ENCODE results near the gene MRPS34. TPM values are rescaled to one million over a fixed set of nuclear protein-coding genes. Genes with fewer than 3 reads are reported as not detected.

The MRPS34 gene
- total RNA-seq, 1 experiment from 2014 or later = 132 TPM

Other genes starting within 250 kb of the MRPS34 start
- 0.29 and 0.91 TPM in 2 replicates for gene TMEM204, start 239.5 kb downstream of the MRPS34 start, total RNA-seq (2014; rRNA removed; shearing (Covaris generic))
- 5.4 and 5.9 TPM in 2 replicates for gene IFT140, start 161.1 kb downstream of the MRPS34 start, total RNA-seq (2014; rRNA removed; shearing (Covaris generic))
- 9.0 and 10.3 TPM in 2 replicates for gene CRAMP1, start 160.8 kb downstream of the MRPS34 start, total RNA-seq (2014; rRNA removed; shearing (Covaris generic))
- gene JPT2, start 94.9 kb downstream of the MRPS34 start, total RNA-seq (2014; rRNA removed; shearing (Covaris generic)) = 180 and 352 TPM in 2 replicates
- 26.5 and 43.2 TPM in 2 replicates for gene MAPK8IP3, start 66.9 kb downstream of the MRPS34 start, total RNA-seq (2014; rRNA removed; shearing (Covaris generic))
- gene NME3, start 1.6 kb downstream of the MRPS34 start, total RNA-seq (2014; rRNA removed; shearing (Covaris generic)) = 19.9 and 27.1 TPM in 2 replicates
- 6.9 and 7.7 TPM in 2 replicates for gene EME2, start 324 bp downstream of the MRPS34 start, total RNA-seq (2014; rRNA removed; shearing (Covaris generic))
- gene SPSB3, start 9.4 kb upstream of the MRPS34 start, total RNA-seq (2014; rRNA removed; shearing (Covaris generic)) = 19.9 and 21.1 TPM in 2 replicates
- gene NUBP2, start 9.8 kb upstream of the MRPS34 start, total RNA-seq (2014; rRNA removed; shearing (Covaris generic)) = 117 and 127 TPM in 2 replicates
- not detected in 2 replicates for gene IGFALS, start 20.6 kb upstream of the MRPS34 start, total RNA-seq (2014; rRNA removed; shearing (Covaris generic))
- gene HAGH, start 53.7 kb upstream of the MRPS34 start, total RNA-seq (2014; rRNA removed; shearing (Covaris generic)) = 22.2 and 65.3 TPM in 2 replicates
- 38.8 and 90.3 TPM in 2 replicates for gene FAHD1, start 54.1 kb upstream of the MRPS34 start, total RNA-seq (2014; rRNA removed; shearing (Covaris generic))
- gene MEIOB, start 99.0 kb upstream of the MRPS34 start, total RNA-seq (2014; rRNA removed; shearing (Covaris generic)) = not detected in 2 replicates
- gene HS3ST6, start 145.3 kb upstream of the MRPS34 start, total RNA-seq (2014; rRNA removed; shearing (Covaris generic)) = not detected in 2 replicates
- gene MSRB1, start 170.1 kb upstream of the MRPS34 start, total RNA-seq (2014; rRNA removed; shearing (Covaris generic)) = 13.9 and 21.3 TPM in 2 replicates
- not detected in 2 replicates for gene RPL3L, start 181.6 kb upstream of the MRPS34 start, total RNA-seq (2014; rRNA removed; shearing (Covaris generic))
- gene NDUFB10, start 186.4 kb upstream of the MRPS34 start, total RNA-seq (2014; rRNA removed; shearing (Covaris generic)) = 273 and 292 TPM in 2 replicates
- 2,199 and 2,611 TPM in 2 replicates for gene RPS2, start 191.7 kb upstream of the MRPS34 start, total RNA-seq (2014; rRNA removed; shearing (Covaris generic))
- gene RNF151, start 193.7 kb upstream of the MRPS34 start, total RNA-seq (2014; rRNA removed; shearing (Covaris generic)) = not detected in 2 replicates
- 68.0 and 156 TPM in 2 replicates for gene TBL3, start 198.9 kb upstream of the MRPS34 start, total RNA-seq (2014; rRNA removed; shearing (Covaris generic))
- gene NOXO1, start 208.3 kb upstream of the MRPS34 start, total RNA-seq (2014; rRNA removed; shearing (Covaris generic)) = 0.16 TPM in 1 of 2 replicates, not detected in the other
- gene GFER, start 211.1 kb upstream of the MRPS34 start, total RNA-seq (2014; rRNA removed; shearing (Covaris generic)) = 26.9 and 31.8 TPM in 2 replicates
- gene SYNGR3, start 216.8 kb upstream of the MRPS34 start, total RNA-seq (2014; rRNA removed; shearing (Covaris generic)) = 1.8 and 7.3 TPM in 2 replicates
- gene ZNF598, start 236.7 kb upstream of the MRPS34 start, total RNA-seq (2014; rRNA removed; shearing (Covaris generic)) = 13.5 and 20.4 TPM in 2 replicates
- not detected in 2 replicates for gene NPW, start 246.7 kb upstream of the MRPS34 start, total RNA-seq (2014; rRNA removed; shearing (Covaris generic))